Progenitor cell of endocrine pancreas (in vitro differentiated cells): ENCODE results near the gene TTLL11. TPM values are rescaled to one million over a fixed set of nuclear protein-coding genes. Genes with fewer than 3 reads are reported as not detected.
A peak's percentile ranks its signal among the peaks of the same experiment; 100 is the strongest.

Experiments
- DNase-seq: peaks from one replicate; pipeline ENCODE4 v3.0.0; 2021; ENCODE audit warnings: low spot score; ENCODE audit not compliant: unreplicated experiment
- H3K27ac Mint-ChIP-seq: 2 replicates; pipeline ENCODE4 v1.8.0; 2021; ENCODE audit warnings: mild to moderate bottlenecking, moderate library complexity, mixed read lengths
- H3K27me3 Mint-ChIP-seq: 2 replicates; pipeline ENCODE4 v1.8.0; 2021; ENCODE audit warnings: mixed read lengths
- H3K36me3 Mint-ChIP-seq: 2 replicates; pipeline ENCODE4 v1.8.0; 2022; ENCODE audit warnings: mixed read lengths; ENCODE audit not compliant: insufficient read depth
- H3K4me1 Mint-ChIP-seq: 2 replicates; pipeline ENCODE4 v1.8.0; 2021; ENCODE audit warnings: low read depth, mixed read lengths
- H3K4me3 Mint-ChIP-seq: 2 replicates; pipeline ENCODE4 v1.8.0; 2021; ENCODE audit warnings: low read depth, mild to moderate bottlenecking, moderate library complexity, mixed read lengths
- H3K9me3 Mint-ChIP-seq: 2 replicates; pipeline ENCODE4 v1.8.0; 2021; ENCODE audit warnings: low read depth, mixed read lengths
- total RNA-seq: library from RNA; stranded (reverse); gene quantifications from 2 replicates; pipeline ENCODE4 v1.2.1, GENCODE V29; 2021
- TF ChIP-seq, protein P1 (sequence below): fragments of 200-600 bp; sonication (generic); IDR thresholded peaks from one replicate; pipeline ENCODE4 v1.5.0; 2021; ENCODE audit warnings: antibody characterized with exemption, mild to moderate bottlenecking; ENCODE audit not compliant: unreplicated experiment

The TTLL11 gene
- total RNA-seq, 1 donor from 2014 or later = 5.3 TPM

DNA sequence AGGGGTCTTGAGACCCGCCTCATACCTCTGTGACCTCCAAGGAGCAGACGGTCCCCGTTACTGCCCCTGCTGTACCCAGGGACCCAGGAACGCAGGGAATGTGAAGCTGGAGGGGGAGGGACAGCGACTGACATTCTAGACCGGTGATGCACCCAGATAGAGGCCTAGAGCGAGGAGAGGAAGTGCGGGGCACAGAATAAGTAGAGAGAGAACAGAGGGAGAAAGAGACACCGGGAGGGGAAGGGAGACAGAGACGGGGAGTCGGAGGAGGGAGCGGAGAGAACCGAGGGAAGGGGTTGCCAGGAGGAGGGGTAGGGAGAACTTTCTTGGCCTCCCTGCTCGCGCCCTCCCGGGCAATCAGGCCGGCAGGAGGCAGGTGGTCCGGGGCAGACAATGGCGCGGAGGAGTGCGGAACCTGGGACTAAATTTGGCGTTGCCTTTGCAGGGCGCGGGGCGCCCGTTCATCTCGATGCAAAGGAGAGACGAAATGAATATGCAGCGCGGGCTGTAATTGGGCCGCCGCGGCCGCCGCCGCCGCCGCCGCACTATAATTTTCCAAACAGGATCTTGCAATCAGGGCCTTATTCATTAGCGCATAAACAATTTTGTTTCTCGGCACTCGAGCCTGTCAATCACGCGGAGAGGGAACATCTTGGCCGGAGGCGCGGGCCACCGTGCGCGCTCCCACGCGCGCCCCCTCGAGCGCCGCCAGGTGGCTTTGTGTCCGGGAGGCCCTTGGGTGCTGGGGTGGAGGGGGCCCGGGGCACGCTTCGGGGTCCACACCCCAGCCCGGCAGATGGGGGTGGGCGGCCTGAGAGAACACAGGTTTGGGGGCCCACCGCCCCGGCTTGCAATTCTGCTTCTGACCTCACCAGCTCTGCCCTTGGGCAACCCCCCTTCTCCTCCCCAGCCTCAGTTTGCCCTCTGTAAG is 33.5 kb upstream of the TTLL11 start:
- Mint-ChIP-seq H3K4me3 (peak overlapping the region; percentile 63), H3K4me1 (peaks cover 13% of the 10 kb centered on the region), H3K27me3 (peaks cover 68% of the 10 kb centered on the region), H3K27ac (peak overlapping the region; percentile 8), H3K9me3 (no peaks in the 10 kb centered on the region), H3K36me3 (no peaks in the 10 kb centered on the region)
- TF ChIP-seq, protein P1, sequence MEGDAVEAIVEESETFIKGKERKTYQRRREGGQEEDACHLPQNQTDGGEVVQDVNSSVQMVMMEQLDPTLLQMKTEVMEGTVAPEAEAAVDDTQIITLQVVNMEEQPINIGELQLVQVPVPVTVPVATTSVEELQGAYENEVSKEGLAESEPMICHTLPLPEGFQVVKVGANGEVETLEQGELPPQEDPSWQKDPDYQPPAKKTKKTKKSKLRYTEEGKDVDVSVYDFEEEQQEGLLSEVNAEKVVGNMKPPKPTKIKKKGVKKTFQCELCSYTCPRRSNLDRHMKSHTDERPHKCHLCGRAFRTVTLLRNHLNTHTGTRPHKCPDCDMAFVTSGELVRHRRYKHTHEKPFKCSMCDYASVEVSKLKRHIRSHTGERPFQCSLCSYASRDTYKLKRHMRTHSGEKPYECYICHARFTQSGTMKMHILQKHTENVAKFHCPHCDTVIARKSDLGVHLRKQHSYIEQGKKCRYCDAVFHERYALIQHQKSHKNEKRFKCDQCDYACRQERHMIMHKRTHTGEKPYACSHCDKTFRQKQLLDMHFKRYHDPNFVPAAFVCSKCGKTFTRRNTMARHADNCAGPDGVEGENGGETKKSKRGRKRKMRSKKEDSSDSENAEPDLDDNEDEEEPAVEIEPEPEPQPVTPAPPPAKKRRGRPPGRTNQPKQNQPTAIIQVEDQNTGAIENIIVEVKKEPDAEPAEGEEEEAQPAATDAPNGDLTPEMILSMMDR = peak; percentile 23
- DNase-seq = no peak

DNA sequence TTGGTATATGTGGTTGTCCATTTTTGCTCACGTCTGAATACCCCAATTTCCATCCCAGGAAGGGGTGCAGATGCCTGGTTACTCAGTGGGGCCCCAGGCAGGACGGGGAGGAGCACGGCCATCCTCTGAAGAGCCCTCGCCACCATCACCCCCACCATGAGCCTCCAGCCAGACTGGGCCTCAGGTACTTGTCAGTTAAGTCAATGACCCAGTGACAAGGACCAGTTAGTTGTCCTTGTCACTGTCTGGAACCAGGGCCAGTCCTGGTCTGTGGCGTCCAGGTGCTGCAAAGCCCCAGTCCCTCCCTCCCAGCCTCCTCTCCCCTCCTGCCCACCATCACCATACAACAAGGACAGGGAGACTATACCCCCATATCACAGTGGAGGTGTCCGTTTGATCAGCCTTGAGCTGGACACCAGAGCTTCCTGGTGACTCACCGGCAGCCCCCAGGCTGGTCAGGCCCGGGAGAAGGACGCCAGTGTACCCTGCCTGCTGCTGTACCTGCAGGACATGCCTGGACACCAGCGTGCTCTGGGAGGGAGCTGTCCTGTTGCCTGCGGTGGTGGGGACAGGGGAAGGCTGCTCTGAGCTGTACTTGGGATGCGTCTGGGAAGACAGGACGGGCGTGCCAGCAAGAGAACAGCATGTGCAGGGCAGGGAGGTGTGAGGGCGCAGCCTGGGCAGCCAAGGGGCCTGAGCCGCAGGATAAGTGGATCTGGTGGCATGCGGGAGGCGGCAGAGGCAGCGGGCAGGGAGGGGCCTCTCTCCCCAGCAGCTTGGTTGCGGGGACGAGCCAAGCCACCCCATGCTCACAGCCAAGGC is 32.6 kb upstream of the TTLL11 start:
- no peak for DNase-seq
- peaks cover 59% of the 10 kb centered on the region for H3K27me3 Mint-ChIP-seq
- peaks cover 9% of the 10 kb centered on the region for H3K4me1 Mint-ChIP-seq
- H3K36me3 Mint-ChIP-seq = no peaks in the 10 kb centered on the region
- H3K27ac Mint-ChIP-seq = no peak overlapping the region
- TF ChIP-seq, protein P1 = no peak
- H3K9me3 Mint-ChIP-seq = no peaks in the 10 kb centered on the region
- H3K4me3 Mint-ChIP-seq = peak overlapping the region; percentile 26

DNA sequence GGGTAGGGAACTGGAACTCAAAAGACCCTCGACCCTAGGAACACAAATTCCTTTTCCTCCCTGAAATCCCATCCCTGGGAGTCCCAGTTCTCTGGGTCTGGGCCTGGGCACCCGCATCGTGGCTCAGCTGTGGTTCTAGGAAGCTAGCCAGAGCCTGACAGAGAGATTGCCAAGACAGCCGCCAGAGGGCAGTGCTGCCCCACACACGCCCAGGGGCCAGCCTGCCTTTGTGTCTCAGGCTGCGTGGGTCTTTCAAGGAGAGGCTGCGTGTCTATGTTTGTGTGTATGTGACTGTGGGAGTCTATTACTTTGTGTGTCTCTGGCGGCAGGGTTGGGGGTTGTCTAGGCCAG is 32.0 kb upstream of the TTLL11 start:
- Mint-ChIP-seq H3K4me3 (peak overlapping the region; percentile 48), H3K27ac (no peak overlapping the region), H3K9me3 (no peaks in the 10 kb centered on the region), H3K4me1 (peaks cover 9% of the 10 kb centered on the region), H3K36me3 (no peaks in the 10 kb centered on the region), H3K27me3 (peaks cover 58% of the 10 kb centered on the region)
- peak; percentile 77 for DNase-seq
- TF ChIP-seq, protein P1 = peak; percentile 95

DNA sequence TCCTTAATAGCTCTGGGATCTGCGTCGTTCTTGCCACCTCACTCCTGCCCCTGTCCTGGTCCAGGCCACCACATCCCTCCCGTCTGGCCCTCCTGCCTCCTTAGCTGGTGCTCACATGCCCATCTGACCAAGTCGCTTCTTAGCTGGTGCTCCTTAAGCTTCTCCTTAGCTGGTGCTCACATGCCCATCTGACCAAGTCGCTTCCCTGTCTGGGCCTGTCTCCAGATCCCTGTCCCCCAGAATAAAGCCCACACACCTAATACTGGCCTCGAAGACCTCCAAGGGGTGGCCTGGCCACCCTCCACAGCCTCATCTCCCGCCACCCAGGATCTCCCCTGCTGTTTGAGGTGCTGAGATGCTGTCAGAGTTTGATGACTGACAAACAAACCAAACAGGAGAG is 31.4 kb upstream of the TTLL11 start:
- Mint-ChIP-seq H3K27me3 (peaks cover 54% of the 10 kb centered on the region), H3K4me3 (no peak overlapping the region), H3K27ac (peak overlapping the region; percentile 30), H3K4me1 (peaks cover 9% of the 10 kb centered on the region), H3K36me3 (no peaks in the 10 kb centered on the region), H3K9me3 (no peaks in the 10 kb centered on the region)
- TF ChIP-seq, protein P1 = no peak
- no peak for DNase-seq

DNA sequence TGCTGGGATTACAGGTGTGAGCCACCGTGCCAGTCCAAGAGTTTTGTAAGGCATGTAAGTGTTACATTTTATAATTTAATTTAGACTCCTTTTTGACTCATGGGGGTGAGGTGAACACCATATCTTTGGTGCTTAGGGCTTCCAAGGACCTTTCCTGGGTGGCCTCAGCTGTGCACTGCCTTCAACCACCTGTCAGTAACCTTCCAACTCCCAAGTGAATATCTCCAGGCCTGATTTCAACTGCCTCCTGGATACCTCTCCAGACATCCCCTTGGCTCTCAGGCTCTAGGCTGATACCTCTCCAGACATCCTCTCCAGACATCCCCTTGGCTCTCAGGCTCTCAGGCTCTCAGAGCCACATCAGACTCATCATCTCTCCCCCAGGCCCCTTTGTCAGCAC is 30.9 kb upstream of the TTLL11 start:
- peak overlapping the region; percentile 30 for H3K27ac Mint-ChIP-seq
- H3K27me3 Mint-ChIP-seq = peaks cover 49% of the 10 kb centered on the region
- TF ChIP-seq, protein P1 = no peak
- H3K36me3 Mint-ChIP-seq = no peaks in the 10 kb centered on the region
- no peak overlapping the region for H3K4me3 Mint-ChIP-seq
- no peak for DNase-seq
- no peaks in the 10 kb centered on the region for H3K9me3 Mint-ChIP-seq
- peaks cover 9% of the 10 kb centered on the region for H3K4me1 Mint-ChIP-seq
